ENCODE measurements around the gene AGXT2. TPM values are rescaled to one million over a fixed set of nuclear protein-coding genes. Genes with fewer than 3 reads are reported as not detected.

AGXT2 gene
- total and polyA plus RNA-seq, 3 experiments from 2014 or later: not detected

DNA sequence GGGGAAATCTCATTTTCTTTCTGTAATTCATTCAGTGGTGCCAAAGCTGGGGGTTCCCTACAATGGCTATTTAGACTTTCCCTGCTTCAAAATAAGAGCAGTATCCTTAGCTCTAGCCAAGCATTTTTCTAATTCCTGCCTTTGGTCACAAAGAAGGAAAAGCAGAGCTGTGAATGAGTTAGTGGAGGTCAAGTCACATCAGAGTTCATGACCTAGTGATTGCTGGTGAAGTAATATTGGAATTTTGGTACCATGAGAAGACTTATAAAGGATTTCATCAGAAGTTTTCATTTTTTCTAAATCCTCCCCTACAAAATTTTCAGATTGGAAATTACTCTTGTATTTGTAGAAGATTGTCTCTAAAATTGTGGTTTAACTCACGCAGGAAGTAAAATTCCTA, 90.4 kb downstream of the AGXT2 start:
- no peaks in the 10 kb centered on the region for H3K4me1 ChIP-seq (ENCODE audit: insufficient read depth, low read length)
- Mint-ChIP-seq H3K27me3 (no peaks in the 10 kb centered on the region), H3K4me3 (no peak overlapping the region), H3K27ac (peak overlapping the region in 1 of 8 donors; percentile 32), H3K36me3 (peaks cover 0 to 34% (median 14%) of the 10 kb centered on the region in 3 donors), H3K4me1 (peaks cover 1 to 6% (median 6%) of the 10 kb centered on the region in 3 donors), H3K9me3 (no peaks in the 10 kb centered on the region)
- ChIA-PET CTCF (no interaction called here), POLR2A (no interaction called here)
- H3K36me3 ChIP-seq (ENCODE audit: insufficient read depth, low read length): peaks cover 5% of the 10 kb centered on the region
- no peaks in the 10 kb centered on the region for H3K27me3 ChIP-seq (ENCODE audit: insufficient read depth, low read length, poor library complexity, severe bottlenecking)
- no peak for DNase-seq
- no peak overlapping the region for H3K27ac ChIP-seq (ENCODE audit: low read depth, low read length)
- no peak overlapping the region for H3K4me3 ChIP-seq (ENCODE audit: low read length)
- H3K9me3 ChIP-seq (ENCODE audit: low read length): no peaks in the 10 kb centered on the region

Other genes with a start within 250 kb of the AGXT2 start
- under 1 TPM; 0.24 to 0.63 TPM for gene TTC23L, start 208.8 kb downstream of the AGXT2 start, total RNA-seq
- gene TTC23L, start 208.8 kb downstream of the AGXT2 start, polyA plus RNA-seq: not detected
- 10 to 100 TPM; 41.3 to 44.2 TPM for gene RAD1, start 132.4 kb downstream of the AGXT2 start, total RNA-seq
- 23.5 TPM for gene RAD1, start 132.4 kb downstream of the AGXT2 start, polyA plus RNA-seq
- 100 to 1,000 TPM; 102 to 114 TPM for gene BRIX1, start 132.2 kb downstream of the AGXT2 start, total RNA-seq
- 53.4 TPM for gene BRIX1, start 132.2 kb downstream of the AGXT2 start, polyA plus RNA-seq
- gene DNAJC21, start 118.4 kb downstream of the AGXT2 start, total RNA-seq: 10 to 100 TPM; 64.7 to 70.6 TPM
- 31.0 TPM for gene DNAJC21, start 118.4 kb downstream of the AGXT2 start, polyA plus RNA-seq
- not detected for gene PRLR, start 182.5 kb upstream of the AGXT2 start, total RNA-seq
- gene PRLR, start 182.5 kb upstream of the AGXT2 start, polyA plus RNA-seq: not detected